NCI-H1436 (cell line): ENCODE measurements around the gene HCRT.
"Not testable (repeated sequence)": the region's sequence is repeated elsewhere in the genome, so short reads cannot be mapped to it uniquely, and the experiment has no call there.

Experiments
- DNase-seq: peaks from one replicate; lab custom pipeline; 2025; lab: John Stamatoyannopoulos, UW

Gene HCRT, protein sequence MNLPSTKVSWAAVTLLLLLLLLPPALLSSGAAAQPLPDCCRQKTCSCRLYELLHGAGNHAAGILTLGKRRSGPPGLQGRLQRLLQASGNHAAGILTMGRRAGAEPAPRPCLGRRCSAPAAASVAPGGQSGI

GRCh38 chr17:42184713-42185620, at the start of gene HCRT:
Gene HCRT (minus strand): TSS chr17:42185452. CDS start chr17:42185365, 87 bp downstream.
- peak; percentile 47 for DNase-seq

- no peak for DNase-seq
Measured at GRCh38 chr17:42233994-42234393, 48.7 kb upstream of the HCRT start.

GRCh38 chr17:42233156-42233555, 47.9 kb upstream of the HCRT start:
- no peak for DNase-seq

DNA sequence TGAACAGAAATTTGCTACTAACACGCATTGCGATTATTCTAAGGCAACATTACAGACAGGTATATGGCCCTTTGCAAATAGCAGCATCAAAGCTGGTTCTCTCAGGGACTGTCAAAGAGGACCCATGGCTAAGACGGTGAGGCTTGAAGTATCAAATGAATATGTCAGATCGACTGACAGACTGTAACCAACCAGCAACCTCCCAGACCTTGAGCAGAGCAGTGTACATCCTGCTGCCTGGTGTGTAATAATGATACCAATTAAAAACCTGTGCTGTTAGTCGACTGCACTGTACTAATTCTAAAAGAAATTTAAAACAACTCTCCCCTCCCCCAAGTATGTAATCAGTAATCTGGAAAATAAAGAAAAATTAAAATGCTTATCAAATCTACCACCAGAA, 45.0 kb upstream of the HCRT start:
- no peak for DNase-seq

- DNase-seq, result no peak
Measured at GRCh38 chr17:42227849-42228700, 42.8 kb upstream of the HCRT start.

GRCh38 chr17:42225646-42226045, 40.4 kb upstream of the HCRT start:
- no peak for DNase-seq

GRCh38 chr17:42224651-42225050, 39.4 kb upstream of the HCRT start:
- DNase-seq, result no peak

DNA sequence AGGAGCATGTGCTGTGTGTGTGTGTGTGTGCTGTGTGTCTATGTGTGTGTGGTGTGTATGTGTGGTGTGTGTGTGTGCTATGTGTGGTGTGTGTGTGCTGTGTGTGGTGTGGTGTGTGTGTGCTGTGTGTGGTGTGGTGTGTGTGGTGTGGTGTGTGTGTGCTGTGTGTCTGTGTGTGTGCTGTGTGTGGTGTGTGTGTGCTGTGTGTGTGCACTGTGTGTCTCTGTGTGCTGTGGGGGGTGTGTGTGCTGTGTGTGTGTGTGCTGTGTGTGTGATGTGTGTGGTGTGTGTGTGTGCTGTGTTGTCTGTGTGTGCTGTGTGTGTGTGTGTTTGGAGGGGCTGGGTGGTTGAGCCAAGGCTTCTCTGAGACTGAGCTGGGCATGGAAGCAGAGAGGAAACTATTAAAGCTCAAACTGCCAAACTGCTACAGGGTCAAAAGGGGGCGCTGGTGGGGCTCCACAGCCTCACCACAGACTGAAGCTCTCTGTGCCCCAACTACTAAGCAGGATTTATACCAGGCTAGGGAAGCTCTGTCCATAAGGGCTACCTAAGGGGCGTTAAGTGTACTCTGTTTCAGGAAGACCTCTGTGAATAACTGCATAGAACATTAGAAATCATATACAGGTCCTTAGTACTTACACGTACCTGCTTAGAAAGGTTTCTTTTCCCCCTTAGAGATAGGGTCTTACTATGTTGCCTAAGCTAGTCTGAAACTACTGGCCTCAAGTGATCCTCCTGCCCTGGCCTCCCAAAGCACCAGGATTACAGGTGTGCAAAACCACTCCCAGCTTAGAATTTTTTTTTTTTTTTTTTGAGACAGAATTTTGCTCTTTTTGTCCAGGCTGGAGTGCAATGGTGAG, 36.9 kb upstream of the HCRT start:
- peak; percentile 37 for DNase-seq

- DNase-seq, result not testable (repeated sequence)
Measured at GRCh38 chr17:42219280-42219679, 34.0 kb upstream of the HCRT start.

- no peak for DNase-seq
Measured at GRCh38 chr17:42214156-42214555, 28.9 kb upstream of the HCRT start.

DNA sequence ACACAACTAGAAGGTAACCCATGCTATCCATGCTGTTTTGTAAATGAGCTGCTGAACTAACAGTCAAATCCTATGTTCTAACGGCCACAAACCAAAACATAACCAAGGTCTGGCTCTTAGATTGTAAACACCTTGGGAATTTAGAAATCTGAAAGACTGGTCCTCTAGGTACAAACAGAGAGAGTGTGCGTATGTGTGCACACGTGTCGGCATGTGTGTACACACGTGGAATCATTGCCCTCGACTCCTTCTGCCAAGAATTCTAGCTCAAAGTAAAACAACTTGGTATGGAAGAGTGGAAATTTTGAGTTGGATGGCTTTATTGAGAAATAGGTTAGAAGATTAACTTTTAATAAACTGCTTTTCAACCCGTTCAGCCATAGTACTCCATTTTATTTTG, 27.1 kb upstream of the HCRT start:
- no peak for DNase-seq

- DNase-seq, result not testable (repeated sequence)
Measured at GRCh38 chr17:42211921-42212341, 26.7 kb upstream of the HCRT start.

DNA sequence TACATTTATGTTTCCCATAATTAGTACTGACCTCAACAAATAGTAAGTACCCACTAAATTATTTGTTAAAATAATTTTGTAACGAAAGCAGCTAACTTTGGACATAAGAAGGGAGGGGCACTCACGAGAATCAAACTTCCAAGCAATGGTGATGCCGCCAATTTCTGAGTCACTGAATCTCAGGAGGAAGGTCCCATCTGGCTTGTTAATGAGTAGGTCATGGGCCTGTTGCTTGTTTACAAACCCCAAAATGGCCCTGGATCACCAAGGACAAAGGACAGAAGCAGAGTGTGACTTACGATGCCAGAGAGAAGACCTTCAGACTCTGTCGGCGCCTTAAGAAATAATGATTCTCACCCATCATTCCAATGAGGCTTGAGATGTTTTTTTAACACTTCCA, 24.8 kb upstream of the HCRT start:
- DNase-seq, result no peak

GRCh38 chr17:42206153-42206612, 20.9 kb upstream of the HCRT start:
- DNase-seq, result not testable (repeated sequence)

DNA sequence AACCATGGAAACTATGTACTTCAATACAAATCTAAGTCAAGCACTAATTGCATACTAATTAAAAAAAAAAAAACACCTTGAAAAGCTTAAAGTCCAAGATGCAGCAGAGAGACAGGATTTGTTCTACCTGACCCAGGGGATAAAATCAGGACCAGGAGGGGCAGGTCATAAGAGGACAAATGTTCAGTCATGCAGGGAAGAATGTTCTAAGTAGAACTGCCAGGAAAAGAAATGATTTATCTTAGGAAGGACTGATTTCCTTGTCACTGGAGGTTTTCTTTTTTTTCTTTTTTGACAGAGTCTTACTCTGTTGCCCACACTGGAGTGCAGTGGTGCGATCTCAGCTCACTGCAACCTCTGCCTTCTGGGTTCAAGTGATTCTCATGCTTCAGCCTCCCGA, 18.1 kb upstream of the HCRT start:
- no peak for DNase-seq

DNA sequence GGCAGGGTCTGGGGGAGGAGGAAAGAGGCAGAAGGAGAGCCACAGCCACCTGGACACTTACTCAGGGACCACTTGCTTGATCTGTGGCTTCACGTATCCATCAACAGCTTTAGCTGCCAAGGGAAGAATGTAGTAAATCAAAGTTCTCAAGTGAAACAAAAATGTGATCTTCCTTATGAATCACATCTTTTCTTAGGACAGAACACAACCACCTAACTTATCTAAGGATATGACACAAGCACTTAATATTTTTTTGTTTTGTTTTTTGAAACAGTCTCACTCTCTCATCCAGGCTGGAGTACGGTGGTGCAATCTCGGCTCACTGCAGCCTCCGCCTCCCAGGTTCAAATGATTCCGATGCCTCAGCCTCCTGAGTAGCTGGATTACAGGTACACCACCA, 17.4 kb upstream of the HCRT start:
- DNase-seq, result no peak

- DNase-seq, result no peak
Measured at GRCh38 chr17:42202159-42202558, 16.9 kb upstream of the HCRT start.

GRCh38 chr17:42201458-42201772, 16.2 kb upstream of the HCRT start:
- DNase-seq, result no peak

GRCh38 chr17:42200706-42201457, 15.6 kb upstream of the HCRT start:
- no peak for DNase-seq

DNA sequence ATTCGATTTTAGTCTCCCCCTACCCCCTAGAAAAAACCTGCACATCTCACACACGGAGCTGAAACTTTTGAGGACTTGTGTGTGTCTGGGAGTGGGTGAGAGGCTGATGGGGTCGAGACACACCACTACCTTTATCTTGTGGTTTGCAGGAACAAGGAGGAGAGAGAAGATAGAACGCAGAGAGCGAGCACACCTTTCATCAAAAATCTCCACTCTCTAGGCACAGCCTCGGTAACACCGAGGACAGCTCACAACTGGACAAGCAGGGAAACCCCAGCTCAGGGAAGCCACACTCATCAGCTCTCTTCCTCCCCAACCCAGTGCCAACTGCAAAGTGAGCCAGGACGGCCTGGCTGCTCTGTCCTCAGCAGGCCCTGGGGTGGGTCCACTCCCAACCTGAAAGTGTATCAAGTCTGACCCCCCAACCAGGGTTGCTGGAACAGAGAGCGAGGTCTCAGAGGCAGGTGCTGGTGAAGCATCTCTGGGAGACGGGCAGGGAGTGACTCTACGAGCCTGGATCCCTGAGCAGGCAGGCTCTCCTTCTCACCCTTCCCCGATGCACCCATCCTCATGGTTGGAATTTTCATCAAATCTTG, 14.3 kb upstream of the HCRT start:
- no peak for DNase-seq

- no peak for DNase-seq
Measured at GRCh38 chr17:42198897-42199296, 13.6 kb upstream of the HCRT start.
